H9 (cell line): ENCODE data around the gene EPHA2. TPM values are rescaled to one million over a fixed set of nuclear protein-coding genes. Genes with fewer than 3 reads are reported as not detected.

Experiments used
- DNase-seq: peaks from one replicate; pipeline ENCODE4 v3.0.0-alpha.2; 2017
- H2AFZ ChIP-seq: one replicate; pipeline ENCODE4 v1.6.1; 2013; ENCODE audit warnings: mild to moderate bottlenecking, low read length, control low read depth, moderate library complexity
- H2AK5ac ChIP-seq: 2 replicates; pipeline ENCODE4 v1.6.1; 2013; ENCODE audit warnings: low read length, control low read depth, mixed read lengths; ENCODE audit not compliant: insufficient read length
- H2BK120ac ChIP-seq: one replicate; pipeline ENCODE4 v1.6.1; 2013; ENCODE audit warnings: low read depth, mild to moderate bottlenecking, low read length, control low read depth, inconsistent platforms; ENCODE audit not compliant: poor library complexity, severe bottlenecking
- H2BK12ac ChIP-seq: 2 replicates; pipeline ENCODE4 v1.6.1; 2013; ENCODE audit warnings: low read length, control low read depth, mixed read lengths, low read depth; ENCODE audit not compliant: insufficient read length
- H2BK15ac ChIP-seq: 2 replicates; pipeline ENCODE4 v1.6.1; 2013; ENCODE audit warnings: low read depth, low read length, control low read depth
- H2BK20ac ChIP-seq: one replicate; pipeline ENCODE4 v1.6.1; 2013; ENCODE audit warnings: low read depth, mild to moderate bottlenecking, low read length, control low read depth, inconsistent platforms; ENCODE audit not compliant: poor library complexity, severe bottlenecking
- H2BK5ac ChIP-seq: 2 replicates; pipeline ENCODE4 v1.6.1; 2013; ENCODE audit warnings: low read length, control low read depth, mixed read lengths; ENCODE audit not compliant: insufficient read length
- H3K14ac ChIP-seq: 2 replicates; pipeline ENCODE4 v1.6.1; 2013; ENCODE audit warnings: low read length, control low read depth; ENCODE audit not compliant: insufficient read depth
- H3K18ac ChIP-seq: 2 replicates; pipeline ENCODE4 v1.6.1; 2013; ENCODE audit warnings: low read depth, mild to moderate bottlenecking, mixed read lengths, low read length, control low read depth; ENCODE audit not compliant: insufficient read length
- H3K23ac ChIP-seq: 2 replicates; pipeline ENCODE4 v1.6.1; 2013; ENCODE audit warnings: low read length, control low read depth, mixed read lengths, low read depth; ENCODE audit not compliant: insufficient read length
- H3K23me2 ChIP-seq: 2 replicates; pipeline ENCODE4 v1.6.1; 2013; ENCODE audit warnings: low read depth, mild to moderate bottlenecking, mixed read lengths, low read length, control low read depth; ENCODE audit not compliant: insufficient read length, poor library complexity, severe bottlenecking
- H3K27ac ChIP-seq: 2 replicates; pipeline ENCODE4 v1.5.1; 2013; ENCODE audit warnings: low read length, control low read depth, mixed read lengths, low read depth; ENCODE audit not compliant: insufficient read length
- H3K27me3 ChIP-seq: 2 replicates; pipeline ENCODE4 v1.6.1; 2013; ENCODE audit warnings: low read length, control low read depth, inconsistent platforms; ENCODE audit not compliant: insufficient read depth
- H3K4ac ChIP-seq: 2 replicates; pipeline ENCODE4 v1.6.1; 2013; ENCODE audit warnings: low read depth, mild to moderate bottlenecking, control low read depth, inconsistent platforms, low read length, moderate library complexity
- H3K4me1 ChIP-seq: 2 replicates; pipeline ENCODE4 v1.6.1; 2013; ENCODE audit warnings: low read length, control low read depth, inconsistent platforms; ENCODE audit not compliant: insufficient read depth
- H3K4me2 ChIP-seq: 2 replicates; pipeline ENCODE4 v1.6.1; 2013; ENCODE audit warnings: low read length, control low read depth, mixed read lengths; ENCODE audit not compliant: insufficient read length, insufficient read depth
- H3K56ac ChIP-seq: 2 replicates; pipeline ENCODE4 v1.6.1; 2013; ENCODE audit warnings: low read depth, mild to moderate bottlenecking, mixed read lengths, low read length, control low read depth; ENCODE audit not compliant: insufficient read length
- H3K79me1 ChIP-seq: 2 replicates; pipeline ENCODE4 v1.6.1; 2013; ENCODE audit warnings: low read depth, mild to moderate bottlenecking, moderate library complexity, low read length, control low read depth, inconsistent platforms; ENCODE audit not compliant: insufficient read depth, poor library complexity, severe bottlenecking
- H3K79me2 ChIP-seq: 2 replicates; pipeline ENCODE4 v1.6.1; 2013; ENCODE audit warnings: low read length, control low read depth, inconsistent platforms; ENCODE audit not compliant: insufficient read depth
- H3K9ac ChIP-seq: 2 replicates; pipeline ENCODE4 v1.6.1; 2013; ENCODE audit warnings: low read length, control low read depth, mixed read lengths; ENCODE audit not compliant: insufficient read length; ENCODE audit errors: extremely low read depth
- H3K9me3 ChIP-seq: one replicate; pipeline ENCODE4 v1.6.1; 2013; ENCODE audit warnings: low read depth, low read length, inconsistent platforms; ENCODE audit not compliant: control insufficient read depth
- H3T11ph ChIP-seq: one replicate; pipeline ENCODE4 v1.6.1; 2013; ENCODE audit warnings: mild to moderate bottlenecking, low read length, control low read depth, inconsistent platforms
- H4K20me1 ChIP-seq: one replicate; pipeline ENCODE4 v1.6.1; 2013; ENCODE audit not compliant: control insufficient read depth, insufficient read length, insufficient read depth
- H4K5ac ChIP-seq: 2 replicates; pipeline ENCODE4 v1.6.1; 2013; ENCODE audit warnings: low read depth, mild to moderate bottlenecking, mixed read lengths, low read length, control low read depth; ENCODE audit not compliant: insufficient read length
- H4K8ac ChIP-seq: replicated peaks from 2 replicates; pipeline ENCODE4 v1.6.1; 2013; ENCODE audit warnings: low read length, control low read depth, mixed read lengths, low read depth; ENCODE audit not compliant: insufficient read length
- H4K91ac ChIP-seq: 2 replicates; pipeline ENCODE4 v1.6.1; 2013; ENCODE audit warnings: low read depth, mild to moderate bottlenecking, moderate library complexity, mixed read lengths, low read length, control low read depth; ENCODE audit not compliant: insufficient read length
- H3K27ac Mint-ChIP-seq, 3 experiments: 2 replicates in 2 of 3; 3 replicates in 1 of 3; pipeline ENCODE4 v1.8.0; 2020 to 2021; ENCODE audit warnings: mixed read lengths in 3 of 3, mild to moderate bottlenecking in 1 of 3, moderate library complexity in 1 of 3
- H3K27me3 Mint-ChIP-seq: 2 replicates; pipeline ENCODE4 v1.8.0; 2021; ENCODE audit warnings: low read depth, mild to moderate bottlenecking, moderate library complexity, mixed read lengths
- H3K36me3 Mint-ChIP-seq, 3 experiments: 2 replicates in 2 of 3; 3 replicates in 1 of 3; pipeline ENCODE4 v1.8.0; 2020 to 2021; ENCODE audit warnings: low read depth in 3 of 3, mixed read lengths in 3 of 3; ENCODE audit not compliant: insufficient read depth in 1 of 3
- H3K4me1 Mint-ChIP-seq, 2 experiments: 2 replicates each; pipeline ENCODE4 v1.8.0; 2020; ENCODE audit warnings: mixed read lengths in 2 of 2
- H3K4me3 Mint-ChIP-seq, 2 experiments: 2 replicates in 1 of 2; 3 replicates in 1 of 2; pipeline ENCODE4 v1.8.0; 2020 to 2021; ENCODE audit warnings: mild to moderate bottlenecking in 2 of 2, mixed read lengths in 2 of 2, moderate library complexity in 1 of 2
- H3K9me3 Mint-ChIP-seq, 2 experiments: 2 replicates in 1 of 2; 3 replicates in 1 of 2; pipeline ENCODE4 v1.8.0; 2020; ENCODE audit warnings: mild to moderate bottlenecking in 2 of 2, mixed read lengths in 2 of 2, moderate library complexity in 1 of 2
- WGBS: extraction: QIAGEN DNeasy Blood & Tissue Kit; methylation state at CpG from one replicate; pipeline ENCODE4 v1.1.7; 2013; ENCODE audit warnings: missing lambda C conversion rate, low lambda C conversion rate, mixed read lengths; ENCODE audit not compliant: insufficient read length; ENCODE audit errors: extremely low coverage; 5-methylcytosine and 5-hydroxymethylcytosine counted together
- total RNA-seq: library from RNA; stranded (reverse); gene quantifications from 2 replicates; pipeline ENCODE4 v1.2.1, GENCODE V29; 2021
- TF ChIP-seq, protein P1 (sequence below): fragments of 200-600 bp; sonication (generic); conservative IDR thresholded peaks from 3 replicates; pipeline ENCODE4 v1.8.0; 2021; ENCODE audit warnings: antibody characterized with exemption, mild to moderate bottlenecking

The EPHA2 gene
- total RNA-seq, 1 experiment from 2014 or later: 33.1 TPM

DNA sequence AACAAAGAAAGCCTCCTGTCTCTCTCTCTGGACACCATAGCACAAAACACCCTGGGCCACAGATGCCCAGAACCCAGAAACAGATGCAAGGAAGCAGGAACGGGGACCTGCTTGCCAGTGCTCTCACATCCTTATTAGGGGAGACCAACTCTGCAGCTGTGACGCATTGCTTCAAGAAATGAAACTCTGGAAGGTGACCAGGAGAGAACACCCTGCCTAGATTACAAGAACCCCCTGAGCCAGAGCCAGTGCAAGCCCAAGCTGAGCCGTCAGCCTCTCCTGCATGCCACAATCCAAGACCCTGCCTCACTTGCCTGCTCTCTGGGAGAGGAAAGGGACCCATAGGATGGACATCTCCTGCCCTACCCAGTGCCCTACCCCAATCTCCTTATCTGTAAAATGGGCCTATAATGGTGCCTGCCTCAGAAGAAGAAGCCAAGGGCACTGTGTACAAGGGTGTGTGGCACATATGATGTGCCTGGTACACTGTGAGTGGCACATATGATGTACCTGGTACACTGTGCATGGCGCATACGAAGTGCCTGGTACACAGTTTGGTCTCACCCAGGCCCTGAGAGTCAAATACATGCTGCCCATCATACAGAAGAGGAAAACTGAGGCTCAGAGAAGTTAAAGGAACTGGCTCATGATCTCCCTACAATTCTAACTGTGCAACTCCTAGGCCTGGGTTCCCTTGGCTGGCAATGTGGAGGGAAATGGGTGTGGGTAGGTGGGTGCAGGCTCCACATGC, 65.6 kb downstream of the EPHA2 start:
- Histone ChIP-seq H2BK12ac (no peak overlapping the region), H3K4ac (no peak overlapping the region), H2BK120ac (no peak overlapping the region), H4K20me1 (no peaks in the 10 kb centered on the region), H3K23me2 (no peaks in the 10 kb centered on the region), H3K9me3 (no peaks in the 10 kb centered on the region), H3T11ph (no peak overlapping the region), H3K18ac (no peak overlapping the region), H3K56ac (no peak overlapping the region), H4K91ac (no peak overlapping the region), H3K27ac (no peak overlapping the region), H3K4me2 (no peak overlapping the region), H3K79me1 (no peaks in the 10 kb centered on the region), H2AK5ac (no peak overlapping the region), H2AFZ (no peak overlapping the region), H2BK5ac (no peak overlapping the region), H3K79me2 (no peaks in the 10 kb centered on the region), H3K4me1 (no peaks in the 10 kb centered on the region), H2BK15ac (no peak overlapping the region), H3K14ac (no peak overlapping the region), H4K5ac (no peak overlapping the region), H3K23ac (no peak overlapping the region), H3K9ac (no peak overlapping the region), H3K27me3 (no peaks in the 10 kb centered on the region; the same call in 1 of the 2 replicates), H4K8ac (no peak overlapping the region), H2BK20ac (no peak overlapping the region)
- DNase-seq: no peak
- Mint-ChIP-seq H3K27ac (no peak overlapping the region; a peak in 1 of 7 replicates), H3K4me3 (no peak overlapping the region), H3K4me1 (peaks cover 14 to 27% of the 10 kb centered on the region in 2 experiments), H3K36me3 (no peaks in the 10 kb centered on the region), H3K9me3 (no peaks in the 10 kb centered on the region), H3K27me3 (peaks cover 1% of the 10 kb centered on the region)
- TF ChIP-seq, protein P1, sequence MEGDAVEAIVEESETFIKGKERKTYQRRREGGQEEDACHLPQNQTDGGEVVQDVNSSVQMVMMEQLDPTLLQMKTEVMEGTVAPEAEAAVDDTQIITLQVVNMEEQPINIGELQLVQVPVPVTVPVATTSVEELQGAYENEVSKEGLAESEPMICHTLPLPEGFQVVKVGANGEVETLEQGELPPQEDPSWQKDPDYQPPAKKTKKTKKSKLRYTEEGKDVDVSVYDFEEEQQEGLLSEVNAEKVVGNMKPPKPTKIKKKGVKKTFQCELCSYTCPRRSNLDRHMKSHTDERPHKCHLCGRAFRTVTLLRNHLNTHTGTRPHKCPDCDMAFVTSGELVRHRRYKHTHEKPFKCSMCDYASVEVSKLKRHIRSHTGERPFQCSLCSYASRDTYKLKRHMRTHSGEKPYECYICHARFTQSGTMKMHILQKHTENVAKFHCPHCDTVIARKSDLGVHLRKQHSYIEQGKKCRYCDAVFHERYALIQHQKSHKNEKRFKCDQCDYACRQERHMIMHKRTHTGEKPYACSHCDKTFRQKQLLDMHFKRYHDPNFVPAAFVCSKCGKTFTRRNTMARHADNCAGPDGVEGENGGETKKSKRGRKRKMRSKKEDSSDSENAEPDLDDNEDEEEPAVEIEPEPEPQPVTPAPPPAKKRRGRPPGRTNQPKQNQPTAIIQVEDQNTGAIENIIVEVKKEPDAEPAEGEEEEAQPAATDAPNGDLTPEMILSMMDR: no peak
- no CpG with 5 or more reads among the region's 5 CpGs for WGBS
